ENCODE data around the gene CAB39.

CAB39 gene

DNA sequence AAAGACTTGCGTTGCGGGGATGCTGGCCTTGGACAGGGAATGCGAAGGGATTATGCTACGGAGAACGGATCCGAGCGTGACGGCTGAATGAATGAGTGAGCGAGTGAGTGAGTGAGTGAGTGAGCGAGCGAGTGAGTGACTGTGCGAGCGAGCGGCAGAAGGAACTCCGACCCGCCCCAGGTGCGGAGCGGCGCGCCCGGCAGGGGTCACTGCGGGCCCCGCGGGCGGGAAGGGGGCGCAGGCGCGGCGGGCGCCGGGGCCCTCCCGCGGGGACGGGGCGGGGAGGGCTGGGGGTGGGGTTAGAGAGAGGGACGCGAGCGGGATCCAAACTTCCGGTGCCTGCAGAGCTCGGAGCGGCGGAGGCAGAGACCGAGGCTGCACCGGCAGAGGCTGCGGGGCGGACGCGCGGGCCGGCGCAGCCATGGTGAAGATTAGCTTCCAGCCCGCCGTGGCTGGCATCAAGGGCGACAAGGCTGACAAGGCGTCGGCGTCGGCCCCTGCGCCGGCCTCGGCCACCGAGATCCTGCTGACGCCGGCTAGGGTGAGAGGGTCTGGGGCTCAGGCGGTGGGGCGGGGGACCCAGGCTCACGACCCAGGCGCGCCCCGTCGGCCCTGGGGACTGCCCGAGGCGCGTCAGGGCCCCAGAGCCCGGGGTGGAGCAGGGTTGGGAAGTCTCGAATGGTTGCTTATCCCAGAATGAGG lies 152.1 kb downstream of the CAB39 start, which contains the start of gene ITM2C:
TSS of gene ITM2C (plus strand) at position 338 of the 702 bp plus-strand sequence. CDS start at position 422, 84 bp downstream.
- peak; percentile 60 for DNase-seq

DNA sequence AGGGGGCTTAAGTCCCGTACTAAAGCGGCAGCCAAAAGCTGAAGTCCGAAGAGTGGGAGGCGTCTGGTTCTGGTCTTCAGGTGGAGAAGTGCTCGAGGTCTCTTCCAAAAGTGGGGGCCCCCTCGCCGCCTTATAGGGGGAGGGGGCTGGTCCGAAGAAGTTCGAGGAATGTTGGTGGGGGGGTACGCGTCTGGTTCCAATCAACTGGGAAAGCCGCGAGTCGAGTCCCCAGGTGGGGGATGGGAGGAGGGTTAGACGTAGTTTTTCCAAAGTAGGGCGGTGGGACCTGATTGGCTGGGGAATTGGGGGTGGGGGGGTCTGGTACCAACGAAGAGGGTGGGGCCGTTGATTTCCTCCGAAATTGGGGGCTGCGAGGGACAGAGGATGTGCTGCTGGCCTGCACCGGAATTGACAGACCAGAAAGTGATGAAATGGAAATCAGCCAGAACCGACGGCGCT lies 152.7 kb downstream of the CAB39 start:
- DNase-seq, result no peak

DNA sequence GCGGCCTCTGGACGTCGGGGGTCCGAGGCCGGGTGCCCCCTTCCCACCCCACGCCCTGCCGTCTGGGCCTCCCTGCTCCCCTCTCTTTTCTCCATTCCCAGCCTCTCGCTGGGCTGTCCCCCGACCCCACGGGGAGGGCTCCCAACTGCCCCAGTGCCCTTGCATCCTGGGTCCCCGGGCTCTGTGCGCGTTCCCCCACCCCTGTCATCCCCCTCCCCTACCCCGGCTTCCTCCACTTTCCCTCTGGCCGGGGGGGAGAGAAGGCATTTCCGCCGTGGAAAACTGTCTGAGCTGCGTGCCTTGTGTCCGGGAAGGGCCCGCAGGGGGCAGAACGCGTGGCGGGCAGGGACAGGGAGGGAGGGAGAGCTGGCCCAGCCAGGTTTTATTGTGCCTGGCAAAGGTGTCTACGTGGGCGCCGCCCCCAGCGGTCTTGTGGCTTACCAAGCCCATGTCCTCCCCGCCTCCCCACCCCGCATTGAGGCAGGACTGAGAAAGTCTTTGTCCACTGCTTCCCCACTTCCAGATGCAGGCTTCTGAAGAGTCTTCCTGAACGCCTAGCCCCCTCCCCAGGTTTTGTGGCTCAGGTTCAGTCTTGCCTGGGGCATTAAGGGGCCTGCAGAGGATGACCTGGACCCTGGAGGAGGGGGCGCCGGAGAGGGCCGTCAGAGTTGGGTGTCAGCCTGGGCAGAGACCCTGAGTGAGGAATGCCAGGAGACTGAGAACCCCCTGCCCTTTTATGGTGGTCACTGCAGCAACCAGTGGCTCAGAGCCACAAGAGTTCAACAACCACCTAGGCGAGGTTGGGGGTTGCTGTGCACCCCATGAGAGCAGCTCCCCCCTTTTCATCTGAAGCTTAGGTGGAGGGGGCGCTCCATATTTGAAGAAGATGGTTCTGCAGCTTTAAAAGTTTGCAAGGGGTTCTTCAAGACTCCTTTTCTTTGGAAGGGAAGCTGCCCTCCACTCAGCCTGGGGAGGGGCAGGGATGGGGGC lies 153.4 kb downstream of the CAB39 start:
- DNase-seq, result no peak

DNA sequence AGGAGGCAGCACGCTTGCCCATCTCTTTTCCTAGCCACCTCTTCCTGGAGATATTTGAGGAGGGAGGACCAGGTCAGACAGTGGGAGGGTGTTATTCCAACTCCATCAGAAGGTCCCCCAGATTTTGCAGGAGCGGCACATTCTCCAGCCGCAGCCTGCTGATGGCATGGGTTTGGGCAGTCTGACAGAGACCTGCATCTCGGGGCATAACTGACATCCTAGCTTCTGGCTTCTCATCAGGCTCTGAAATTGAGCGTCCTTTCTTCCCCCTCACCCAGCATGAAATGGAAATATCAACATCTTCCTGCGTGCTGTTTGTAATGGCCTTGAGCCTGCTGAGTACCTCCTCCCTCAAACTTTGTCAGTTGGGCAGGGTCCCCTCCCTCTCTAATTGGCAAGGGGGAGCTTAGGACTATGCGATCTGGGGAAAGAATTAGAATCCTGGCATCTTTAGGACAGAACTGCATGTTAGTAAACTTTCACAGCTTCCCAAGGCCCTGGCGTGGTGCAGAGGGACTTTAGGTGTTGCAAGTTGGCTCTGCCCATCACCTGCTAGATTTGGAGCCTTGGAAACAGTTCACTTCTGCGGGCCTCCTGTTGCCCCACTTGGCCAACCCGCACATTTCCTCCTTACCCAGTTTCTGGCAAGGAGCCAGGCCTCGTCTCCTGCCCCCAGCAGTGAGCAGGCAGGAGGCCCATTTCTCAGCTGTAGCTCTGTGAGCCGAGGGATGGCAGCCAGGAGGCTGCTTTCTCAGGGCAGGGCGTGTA lies 154.3 kb downstream of the CAB39 start:
- DNase-seq, result no peak

DNA sequence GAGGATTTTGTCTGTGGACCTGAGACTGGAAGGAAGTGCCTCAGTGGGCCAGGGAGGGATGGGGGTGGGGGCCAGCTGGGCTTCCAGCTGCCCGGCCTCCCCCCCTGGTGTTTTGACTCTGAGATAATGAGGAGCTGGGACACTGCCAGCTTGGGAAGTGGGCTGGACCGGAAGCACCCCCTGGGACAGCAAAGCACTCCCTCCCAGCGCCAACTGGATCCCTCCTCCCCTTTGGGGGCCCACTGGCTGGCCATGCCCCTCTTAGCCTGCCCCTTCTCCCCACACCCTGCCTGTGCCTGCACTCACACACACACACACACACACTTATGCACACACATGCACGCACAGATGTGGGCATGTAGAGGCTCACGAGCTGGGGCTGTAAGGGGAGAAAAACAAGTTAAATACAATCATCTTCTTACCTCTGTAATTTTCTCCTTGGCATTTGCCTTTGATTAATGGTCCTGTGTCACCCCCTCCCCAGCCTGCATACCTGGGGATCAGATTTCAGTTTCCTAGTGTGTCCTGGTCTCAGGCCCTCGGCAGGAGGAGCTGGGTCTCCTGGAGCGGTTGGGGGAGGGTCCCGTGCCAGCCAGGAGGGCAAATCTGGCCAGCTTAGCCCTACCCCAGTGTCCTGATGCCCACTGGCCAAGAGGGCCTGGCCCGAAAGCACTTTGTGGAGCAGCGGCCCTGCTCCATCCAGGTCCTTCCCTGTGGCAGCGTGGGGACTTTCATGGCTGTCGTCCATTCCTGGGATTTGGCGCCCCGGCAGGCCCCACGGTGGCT lies 155.7 kb downstream of the CAB39 start:
- no peak for DNase-seq

DNA sequence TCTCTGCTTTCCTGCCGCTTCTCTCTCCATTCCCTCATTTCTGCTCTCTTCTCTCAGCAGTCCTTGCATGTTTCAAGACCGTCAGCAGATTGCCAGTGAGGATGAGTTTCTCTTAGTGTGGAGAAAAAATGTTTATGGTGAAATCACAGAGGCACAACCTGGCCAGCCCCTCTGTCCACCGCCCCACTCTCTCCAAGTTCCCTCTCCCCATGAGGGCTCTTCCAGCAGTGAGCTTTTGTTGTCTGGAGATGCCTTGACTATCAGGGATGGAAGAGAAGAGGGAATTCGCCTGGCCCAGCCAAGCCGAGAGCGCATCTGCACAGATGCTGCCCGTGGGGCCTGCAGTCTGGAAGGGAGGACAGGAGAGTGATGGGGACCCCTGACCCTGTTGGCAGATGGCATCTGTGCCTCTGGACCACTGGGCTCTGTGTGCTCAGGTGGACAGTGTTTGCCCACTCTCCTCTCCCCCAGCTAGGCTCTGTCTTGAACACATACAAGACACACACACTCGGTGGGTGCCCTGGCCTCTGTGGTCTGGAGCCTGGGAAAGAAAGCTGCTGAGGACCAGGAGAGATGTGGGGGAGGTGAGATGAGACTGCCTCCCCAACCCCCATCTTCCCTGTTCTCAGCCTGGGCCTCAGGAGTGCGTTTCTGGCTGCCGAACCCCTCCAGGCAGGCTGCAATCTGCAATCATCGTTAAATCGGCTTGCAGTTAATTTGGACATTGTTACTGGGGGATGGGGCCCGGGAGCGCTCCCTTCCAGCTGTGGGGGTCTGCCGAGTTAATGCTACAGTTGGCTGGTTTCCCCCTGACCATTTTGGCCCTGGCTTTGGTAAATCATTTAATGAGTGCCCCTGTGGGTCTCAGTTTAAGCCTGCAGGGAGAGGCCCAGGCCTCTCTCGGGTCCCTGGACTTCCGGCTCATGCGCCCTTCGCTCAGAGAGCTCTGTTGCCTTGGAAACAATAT lies 156.6 kb downstream of the CAB39 start:
- DNase-seq, result no peak

DNA sequence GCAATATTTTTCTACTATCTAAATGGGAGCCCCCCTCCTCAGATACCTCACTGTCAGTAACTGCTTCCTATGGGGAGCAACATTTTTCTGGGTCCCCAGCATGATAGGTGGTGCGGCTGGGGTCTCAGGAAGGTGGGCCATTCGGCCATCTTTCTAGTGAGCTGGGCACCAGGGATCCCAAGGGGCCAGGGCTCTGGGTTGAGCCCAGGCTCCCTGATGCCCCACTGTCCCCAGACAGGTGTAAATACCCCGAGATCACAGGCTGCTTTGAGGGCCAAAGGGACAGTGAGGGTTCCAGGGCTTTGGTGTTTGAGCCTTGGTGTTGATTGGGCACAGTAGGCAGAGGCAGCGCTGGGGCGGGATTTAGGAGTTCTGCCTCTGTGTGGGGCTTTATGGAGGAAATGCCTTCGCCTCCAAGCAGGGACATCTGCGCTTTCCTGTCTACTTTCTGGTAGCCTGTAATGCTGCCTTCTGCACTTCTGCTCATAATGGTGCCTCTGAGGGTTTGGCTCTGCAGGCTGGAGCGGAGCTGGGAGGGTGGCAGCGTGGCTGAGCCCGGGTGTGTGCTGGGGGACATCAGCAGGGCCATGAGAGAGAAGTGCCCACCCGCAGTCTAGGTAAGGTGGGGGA lies 157.4 kb downstream of the CAB39 start:
- no peak for DNase-seq

Measured in NCI-H146 (cell line).